HCT116 (cell line): ENCODE results near the gene LHX1.

Experiments
- JUND ChIP-seq: IDR thresholded peaks from 2 replicates; pipeline ENCODE4 v1.6.1; 2012
- POLR2A ChIP-seq: IDR thresholded peaks from 2 replicates; pipeline ENCODE4 v1.7.0; 2011; ENCODE audit warnings: borderline replicate concordance; ENCODE audit not compliant: insufficient read depth, insufficient read length; ENCODE audit errors: extremely low read depth
- SP1 ChIP-seq: IDR thresholded peaks from 2 replicates; pipeline ENCODE4 v1.6.1; 2012; ENCODE audit warnings: low read depth

- TF ChIP-seq POLR2A: no peak
- TF ChIP-seq SP1: no peak
- no peak for TF ChIP-seq JUND
Measured at GRCh38 chr17:36892112-36892838, 45.0 kb upstream of the LHX1 start.
